Fibroblast of skin of left quadriceps (primary cell): ENCODE results near the gene MLXIPL.
A peak's percentile ranks its signal among the peaks of the same experiment; 100 is the strongest.
"Not testable (repeated sequence)": the region's sequence is repeated elsewhere in the genome, so short reads cannot be mapped to it uniquely, and the experiment has no call there.

Source experiments
- DNase-seq, 2 experiments: peaks; one replicate each; pipeline ENCODE4 v3.0.0-alpha.2; 2013; ENCODE audit warnings: low read depth in 2 of 2

Gene MLXIPL, protein sequence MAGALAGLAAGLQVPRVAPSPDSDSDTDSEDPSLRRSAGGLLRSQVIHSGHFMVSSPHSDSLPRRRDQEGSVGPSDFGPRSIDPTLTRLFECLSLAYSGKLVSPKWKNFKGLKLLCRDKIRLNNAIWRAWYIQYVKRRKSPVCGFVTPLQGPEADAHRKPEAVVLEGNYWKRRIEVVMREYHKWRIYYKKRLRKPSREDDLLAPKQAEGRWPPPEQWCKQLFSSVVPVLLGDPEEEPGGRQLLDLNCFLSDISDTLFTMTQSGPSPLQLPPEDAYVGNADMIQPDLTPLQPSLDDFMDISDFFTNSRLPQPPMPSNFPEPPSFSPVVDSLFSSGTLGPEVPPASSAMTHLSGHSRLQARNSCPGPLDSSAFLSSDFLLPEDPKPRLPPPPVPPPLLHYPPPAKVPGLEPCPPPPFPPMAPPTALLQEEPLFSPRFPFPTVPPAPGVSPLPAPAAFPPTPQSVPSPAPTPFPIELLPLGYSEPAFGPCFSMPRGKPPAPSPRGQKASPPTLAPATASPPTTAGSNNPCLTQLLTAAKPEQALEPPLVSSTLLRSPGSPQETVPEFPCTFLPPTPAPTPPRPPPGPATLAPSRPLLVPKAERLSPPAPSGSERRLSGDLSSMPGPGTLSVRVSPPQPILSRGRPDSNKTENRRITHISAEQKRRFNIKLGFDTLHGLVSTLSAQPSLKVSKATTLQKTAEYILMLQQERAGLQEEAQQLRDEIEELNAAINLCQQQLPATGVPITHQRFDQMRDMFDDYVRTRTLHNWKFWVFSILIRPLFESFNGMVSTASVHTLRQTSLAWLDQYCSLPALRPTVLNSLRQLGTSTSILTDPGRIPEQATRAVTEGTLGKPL

DNA sequence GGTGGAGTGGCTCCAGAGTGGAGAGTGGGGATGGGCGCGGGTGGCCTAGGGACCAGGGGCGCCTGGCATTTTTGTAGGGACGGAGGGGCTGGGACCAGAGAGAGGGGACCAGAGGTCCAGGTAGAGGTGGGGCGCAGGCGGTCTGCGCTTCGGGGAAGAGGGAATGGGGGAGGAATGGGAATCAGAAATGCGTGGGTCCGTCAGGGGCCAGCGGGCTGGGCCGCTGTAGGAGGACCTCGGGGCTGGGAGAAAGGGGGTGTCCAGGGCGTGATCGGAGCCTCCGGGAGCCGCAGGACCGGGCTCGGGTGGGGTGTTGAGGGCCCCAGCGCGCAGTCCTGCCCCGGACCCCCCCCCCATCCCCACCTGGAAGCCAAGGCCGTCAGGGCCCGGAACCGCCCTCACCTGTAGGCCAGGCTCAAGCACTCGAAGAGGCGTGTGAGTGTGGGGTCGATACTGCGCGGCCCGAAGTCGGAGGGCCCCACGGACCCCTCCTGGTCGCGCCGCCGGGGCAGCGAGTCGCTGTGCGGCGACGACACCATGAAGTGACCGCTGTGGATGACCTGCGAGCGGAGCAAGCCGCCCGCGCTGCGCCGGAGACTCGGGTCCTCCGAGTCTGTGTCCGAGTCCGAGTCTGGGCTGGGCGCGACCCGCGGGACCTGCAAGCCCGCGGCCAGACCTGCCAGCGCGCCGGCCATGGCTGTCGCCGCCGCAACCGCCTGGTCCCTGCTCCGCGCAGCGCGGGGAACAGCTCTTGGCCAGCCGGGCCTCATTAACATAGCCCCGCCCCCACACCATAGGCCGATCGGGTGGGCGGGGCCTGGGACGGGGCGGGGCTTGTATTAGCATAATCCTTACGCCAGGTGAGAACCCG is at the start of gene MLXIPL:
MLXIPL (minus strand) TSS at position 725 of the 871 bp plus-strand sequence; CDS start at position 695, 30 bp downstream.
- DNase-seq: no peak

DNA sequence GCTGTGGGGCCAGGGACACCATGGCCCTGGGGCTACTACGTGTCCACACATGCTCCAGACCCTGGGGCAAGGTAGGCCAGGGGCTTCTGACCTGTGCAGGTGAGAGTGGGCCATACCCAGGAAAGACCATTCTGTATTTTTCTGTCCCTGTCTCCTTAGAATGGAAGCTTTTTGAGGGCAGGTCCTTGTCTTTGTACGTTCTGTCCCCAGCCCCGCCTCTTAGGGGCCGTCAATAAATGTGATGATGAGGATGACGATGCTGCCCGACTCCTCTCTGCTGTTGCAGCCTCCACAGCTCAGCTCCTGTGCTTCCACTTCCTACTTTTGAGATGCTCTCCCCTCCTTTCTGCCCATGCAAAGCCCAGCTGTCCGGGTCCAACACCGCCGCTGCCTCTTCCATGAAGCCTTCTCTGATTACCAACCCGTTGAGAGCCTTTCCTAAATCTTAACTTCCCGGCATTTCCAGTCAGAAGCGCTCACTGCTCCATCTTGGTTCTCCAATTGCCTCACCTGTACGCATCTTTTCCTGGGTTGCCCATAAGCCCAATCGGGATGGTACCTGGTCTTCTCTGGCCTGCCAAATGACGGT is 47.6 kb upstream of the MLXIPL start:
- no peak for DNase-seq

DNA sequence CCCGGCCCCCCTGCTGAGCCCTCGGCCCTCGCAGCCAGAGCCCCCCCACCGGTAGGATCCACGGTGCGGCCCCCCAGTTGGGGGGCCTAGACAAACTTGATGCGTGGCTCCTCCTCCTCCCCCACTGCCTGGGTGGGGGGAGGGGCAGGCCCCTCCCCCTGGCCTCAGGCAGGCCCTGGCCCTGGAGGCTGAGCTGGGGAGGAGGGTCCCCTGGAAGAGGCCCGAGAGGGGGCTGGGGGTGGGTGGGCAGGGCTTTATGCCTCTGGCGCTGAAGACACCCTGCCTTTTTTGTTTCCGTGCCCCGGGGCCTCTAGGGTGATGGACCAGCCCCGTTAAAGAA is 47.0 kb upstream of the MLXIPL start:
- no peak for DNase-seq

DNA sequence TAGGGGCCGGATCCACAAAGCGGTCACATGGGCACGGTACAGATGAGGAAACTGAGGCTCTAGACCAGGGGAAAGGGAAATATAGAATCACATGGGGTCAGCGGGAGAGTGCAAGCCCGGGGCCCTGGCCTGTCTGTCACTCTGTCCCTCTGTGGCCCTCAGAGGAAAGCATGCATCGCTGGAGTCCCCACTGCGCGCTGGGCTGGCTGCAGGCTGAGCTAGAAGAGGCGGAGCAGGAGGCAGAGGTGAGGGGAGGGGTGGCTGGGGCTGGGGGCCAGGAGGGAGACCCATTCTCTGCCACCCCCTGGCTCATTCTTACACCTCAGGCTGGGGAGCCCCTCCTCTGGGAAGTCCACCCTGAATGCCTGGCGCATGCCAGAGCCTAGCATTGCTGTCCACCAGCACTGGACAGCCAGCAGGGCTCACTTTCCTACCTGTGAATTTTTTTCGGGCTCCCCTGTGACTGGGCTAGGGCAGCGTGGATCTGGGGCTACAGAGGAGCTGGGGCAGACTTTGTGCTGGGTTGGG is 45.6 kb upstream of the MLXIPL start:
- no peak for DNase-seq

DNA sequence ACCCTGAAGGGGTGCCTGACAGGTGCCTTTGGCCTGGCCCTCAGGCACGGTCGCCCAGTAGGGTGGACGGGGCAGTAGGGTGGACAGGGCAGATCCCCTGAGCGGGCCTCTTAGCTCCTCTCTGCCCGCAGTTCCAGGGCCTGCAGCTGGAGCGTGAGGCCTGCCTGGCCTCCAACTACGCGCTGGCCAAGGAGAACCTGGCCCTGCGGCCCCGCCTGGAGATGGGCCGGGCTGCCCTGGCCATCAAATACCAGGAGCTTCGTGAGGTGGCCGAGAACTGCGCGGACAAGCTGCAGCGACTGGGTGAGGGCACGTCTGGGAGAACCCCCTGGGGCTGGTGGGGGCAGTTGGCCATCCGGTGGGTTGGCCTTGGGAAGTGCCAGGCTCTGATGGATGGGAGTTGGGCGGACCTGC is 45.0 kb upstream of the MLXIPL start:
- no peak for DNase-seq

DNA sequence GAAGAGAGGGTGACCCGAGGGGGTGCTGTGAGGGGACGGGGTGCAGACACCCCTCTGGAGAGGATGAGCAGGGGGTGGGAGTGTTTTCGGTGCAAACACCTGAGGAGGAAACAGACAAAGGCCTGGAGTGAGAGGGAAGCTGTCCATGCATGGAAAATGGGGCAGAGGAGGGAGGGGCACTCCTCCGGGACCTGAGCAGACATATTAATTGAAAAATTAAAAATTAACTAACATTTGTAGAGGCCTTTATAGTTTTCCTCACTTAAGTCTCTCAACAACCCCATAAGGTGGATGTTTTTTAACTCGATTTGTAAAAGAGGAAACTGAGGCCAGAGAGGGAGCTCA is 44.5 kb upstream of the MLXIPL start:
- DNase-seq: no peak

DNA sequence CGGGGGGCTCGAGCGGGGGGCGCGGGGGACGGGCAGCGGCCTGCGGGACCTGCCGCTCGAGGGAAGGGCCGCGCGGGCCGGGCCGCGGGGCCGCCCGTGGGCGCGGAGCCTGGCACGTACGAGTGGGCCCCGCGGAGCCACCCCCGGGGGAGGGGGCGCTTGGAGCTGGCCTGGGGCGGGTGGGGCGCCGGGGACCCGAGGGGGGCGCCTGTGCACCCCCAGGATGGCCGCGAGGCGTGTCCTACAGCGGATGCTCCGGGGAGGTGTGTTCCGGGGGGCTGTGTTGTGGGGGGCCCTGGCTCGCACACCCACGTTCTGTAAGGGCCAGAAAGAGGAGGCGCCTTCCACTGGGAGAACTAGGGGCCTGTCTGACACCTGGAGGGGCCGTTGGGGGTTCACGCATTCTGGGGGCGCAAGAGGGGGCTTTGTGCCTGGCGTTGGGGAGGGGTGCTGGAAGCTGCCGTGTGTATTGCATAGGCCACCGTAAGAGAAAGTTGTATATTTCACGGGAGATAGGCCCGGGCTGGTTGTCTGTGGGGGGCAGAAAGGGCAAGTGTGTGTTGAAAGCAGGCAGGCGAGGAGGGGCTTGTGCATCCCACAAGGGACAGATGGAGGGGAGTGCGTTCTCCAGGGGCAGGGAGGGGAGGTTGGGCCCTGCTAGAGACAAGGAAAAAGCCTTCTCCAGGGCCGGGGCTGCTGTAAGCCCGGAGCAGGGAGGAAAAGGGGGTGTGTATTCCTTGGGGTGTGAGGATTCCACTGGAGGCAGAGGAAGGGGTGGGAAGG is 44.0 kb upstream of the MLXIPL start:
- DNase-seq: no peak

DNA sequence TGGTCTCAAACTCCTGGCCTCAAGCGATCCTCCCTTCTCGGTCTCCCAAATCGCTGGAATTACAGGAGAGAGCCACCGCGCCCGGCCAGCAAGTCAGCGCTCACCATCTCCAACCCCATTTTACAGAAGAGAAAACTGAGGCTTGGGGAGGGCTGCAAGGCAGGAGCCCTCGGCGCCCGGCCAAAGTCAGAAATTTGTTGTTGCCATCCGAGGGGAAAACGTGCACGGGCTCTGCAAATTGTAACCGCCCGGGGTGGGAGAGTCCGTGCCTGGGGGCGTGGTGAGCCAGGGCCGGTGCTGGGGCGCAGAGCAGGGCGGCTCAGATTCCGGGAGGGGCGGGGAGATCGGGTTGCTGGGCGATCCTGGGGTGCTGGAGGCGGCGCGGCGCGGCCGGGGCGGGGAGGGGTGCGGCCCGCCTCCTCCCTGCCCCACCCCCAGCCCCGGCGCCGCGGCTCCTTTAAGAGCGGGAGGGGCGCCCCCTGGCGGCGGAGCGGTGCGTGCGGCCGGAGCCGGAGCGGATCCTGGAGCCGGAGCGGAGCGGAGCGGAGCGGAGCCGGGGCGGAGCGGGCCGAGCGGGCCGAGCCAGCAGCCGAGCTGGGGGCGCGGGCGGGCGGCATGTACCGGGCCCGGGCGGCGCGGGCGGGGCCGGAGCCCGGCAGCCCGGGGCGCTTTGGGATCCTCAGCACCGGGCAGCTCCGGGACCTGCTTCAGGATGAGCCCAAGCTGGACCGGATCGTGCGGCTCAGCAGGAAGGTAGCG is 43.2 kb upstream of the MLXIPL start, which contains the start of gene VPS37D:
VPS37D (plus strand) TSS at position 488 of the 759 bp plus-strand sequence; CDS start at position 616, 128 bp downstream.
- peak; percentile 76 to 81 for DNase-seq

DNA sequence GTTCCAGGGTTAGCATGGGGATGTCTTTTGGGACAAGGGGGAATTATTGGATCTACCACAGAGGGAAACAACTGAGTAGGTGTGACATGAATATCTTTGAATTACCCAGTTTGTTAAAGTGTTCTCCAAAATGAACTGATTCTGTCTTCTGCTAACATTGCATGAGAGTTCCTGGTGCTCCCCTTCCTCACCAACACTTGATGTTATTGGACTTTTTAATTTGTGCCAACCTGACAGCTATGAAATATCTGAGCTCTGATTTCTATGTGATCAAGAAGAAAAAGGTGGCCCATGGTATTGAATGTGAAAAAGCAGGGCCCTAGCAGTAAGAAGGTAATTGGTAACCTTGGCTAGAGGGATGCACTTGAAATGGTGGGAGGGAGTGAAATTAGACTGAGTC is 38.7 kb upstream of the MLXIPL start:
- DNase-seq: no peak

DNA sequence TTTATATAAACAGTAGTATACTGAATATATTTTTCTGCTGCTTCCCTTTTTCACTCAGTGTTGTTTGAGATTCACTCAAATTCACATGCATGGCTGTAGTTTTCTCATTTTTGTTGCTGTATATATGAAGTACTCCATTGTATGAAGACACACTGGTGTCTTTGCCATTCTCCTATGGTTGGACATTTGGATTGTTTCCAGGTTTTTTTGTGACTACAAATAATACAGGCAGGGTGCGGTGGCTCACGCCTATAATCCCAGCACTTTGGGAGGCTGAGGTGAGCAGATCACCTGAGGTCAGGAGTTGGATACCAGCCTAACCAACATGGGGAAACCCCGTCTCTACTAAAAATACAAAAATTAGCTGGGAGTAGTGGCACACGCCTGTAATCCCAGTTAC is 36.3 kb upstream of the MLXIPL start:
- not testable (repeated sequence) for DNase-seq

DNA sequence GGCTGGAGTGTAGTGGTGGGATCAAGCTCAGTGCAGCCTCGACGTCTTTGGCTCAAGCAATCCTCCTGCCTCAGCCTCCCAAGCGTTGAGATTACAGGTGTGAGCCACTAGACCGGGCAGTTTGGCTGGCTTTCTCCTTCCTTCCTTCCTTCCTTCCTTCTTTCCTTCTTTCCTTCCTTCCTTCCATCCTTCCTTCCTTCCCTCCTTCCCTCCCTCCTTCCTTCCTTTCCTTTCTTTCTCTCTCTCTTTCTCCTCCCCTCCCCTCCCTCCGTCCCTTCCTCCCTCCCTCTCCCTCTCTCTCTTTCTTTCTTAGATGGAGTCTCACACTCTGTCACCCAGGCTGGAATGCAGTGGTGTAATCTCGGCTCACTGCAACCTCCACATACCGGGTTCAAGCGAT is 35.7 kb upstream of the MLXIPL start:
- DNase-seq: no peak

DNA sequence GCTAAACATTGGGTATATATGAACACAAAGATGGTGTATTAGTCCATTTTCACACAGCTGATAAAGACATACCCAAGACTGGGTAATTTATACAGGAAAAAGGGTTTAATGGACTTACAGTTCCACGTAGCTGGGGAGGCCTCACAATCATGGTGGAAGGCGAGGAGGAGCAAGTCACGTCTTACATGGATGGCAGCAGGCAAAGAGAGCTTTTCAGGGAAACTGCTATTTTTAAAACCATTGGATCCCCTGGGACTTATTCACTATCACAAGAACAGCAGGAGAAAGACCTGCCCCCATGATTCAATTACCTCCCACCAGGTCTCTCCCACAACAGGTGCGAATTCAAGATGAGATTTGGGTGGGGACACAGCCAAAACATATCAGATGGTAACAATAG is 31.0 kb upstream of the MLXIPL start:
- DNase-seq: not testable (repeated sequence)

DNA sequence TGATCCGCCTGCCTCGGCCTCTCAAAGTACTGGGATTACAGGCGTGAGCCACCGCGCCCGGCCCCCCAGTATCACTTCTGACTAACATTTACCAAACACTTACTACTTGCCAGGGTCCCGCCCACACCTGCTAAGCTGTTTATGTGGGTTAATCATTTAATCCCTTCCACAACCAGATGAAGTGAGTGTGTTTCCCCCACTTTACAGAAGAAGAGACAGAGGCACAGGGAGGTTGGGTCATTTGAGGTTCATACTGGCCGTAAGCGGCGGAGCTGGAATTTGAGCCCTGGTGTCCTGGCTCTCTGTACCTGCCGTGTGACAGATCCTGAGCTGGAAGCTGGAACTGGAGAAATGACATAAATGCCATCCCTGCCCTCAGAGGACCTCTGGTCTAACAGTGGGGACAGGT is 28.2 kb upstream of the MLXIPL start:
- no peak for DNase-seq

DNA sequence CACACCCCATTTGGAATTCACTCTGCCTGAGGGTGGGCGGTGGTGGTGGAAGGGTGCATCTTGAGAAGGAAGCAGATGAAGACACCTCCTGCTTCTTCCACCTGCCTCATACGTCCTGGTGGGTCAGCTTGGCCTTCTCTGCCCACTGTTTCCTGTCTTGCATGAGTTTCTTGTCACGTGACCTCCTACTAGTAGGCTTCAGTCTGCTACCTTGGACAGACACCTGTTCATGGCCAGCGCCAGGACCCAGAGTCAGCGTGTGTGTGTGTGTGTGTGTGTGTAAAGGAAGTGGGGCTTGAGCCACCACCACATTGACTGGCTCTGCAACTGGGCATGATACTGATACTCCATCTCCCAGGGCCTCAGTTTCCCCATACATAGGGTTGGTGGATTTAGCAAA is 26.2 kb upstream of the MLXIPL start:
- DNase-seq: no peak

DNA sequence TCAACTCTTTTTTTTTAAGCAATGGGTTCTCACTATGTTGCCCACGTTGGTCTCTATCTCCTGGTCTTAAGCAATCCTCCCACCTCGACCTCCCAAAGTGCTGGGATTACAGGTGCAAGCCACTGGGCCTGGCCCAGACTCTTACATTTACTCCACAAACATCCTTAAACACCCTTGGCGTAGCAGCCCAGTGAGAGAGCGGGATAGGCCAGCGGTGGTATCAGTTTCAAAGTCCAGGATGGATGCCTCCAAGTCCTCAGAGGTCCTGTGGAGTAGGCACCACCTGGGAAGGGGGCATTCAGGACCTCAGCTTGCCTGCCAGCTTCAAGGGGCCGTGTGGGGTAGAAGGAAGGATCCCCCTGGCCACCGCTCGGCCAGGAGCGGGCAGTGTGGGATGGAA is 25.3 kb upstream of the MLXIPL start:
- no peak for DNase-seq

DNA sequence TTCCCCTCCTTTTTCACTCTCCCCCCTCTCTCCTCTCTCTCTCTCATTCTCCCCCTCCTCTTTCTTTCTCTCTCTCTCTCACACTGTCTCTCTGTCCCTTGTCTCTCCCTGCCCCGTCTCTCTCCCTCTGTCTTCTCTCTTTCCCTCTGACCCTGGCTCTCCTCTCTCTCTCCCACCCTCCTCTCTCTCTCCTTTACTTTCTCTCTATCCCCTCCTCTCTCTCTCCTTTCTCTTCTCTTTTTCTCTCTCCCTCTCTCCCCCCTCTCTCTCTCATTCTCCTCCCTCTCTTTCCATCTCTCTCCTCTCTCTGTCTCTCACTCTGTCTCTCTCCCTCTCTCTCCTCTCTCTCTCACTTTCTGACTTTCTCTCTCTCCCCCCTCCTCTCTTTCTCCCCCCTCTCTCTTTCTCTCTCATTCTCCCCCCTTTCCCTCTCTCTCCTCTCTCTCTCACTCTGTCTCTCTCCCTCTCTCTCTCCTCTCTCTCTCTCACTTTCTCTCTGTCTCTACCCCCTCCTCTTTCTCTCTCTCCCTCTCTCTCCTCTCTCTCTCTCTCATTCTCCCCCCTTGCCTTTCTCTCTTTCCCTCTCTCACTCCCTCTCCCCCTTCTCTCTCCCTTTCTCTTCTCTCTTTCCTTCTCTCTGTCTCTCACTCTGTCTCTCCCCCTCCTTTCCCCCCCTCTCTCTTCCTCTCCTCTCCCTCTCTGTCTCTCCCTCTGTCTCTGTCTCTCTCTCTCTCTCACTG is 24.4 kb upstream of the MLXIPL start:
- DNase-seq: no peak

DNA sequence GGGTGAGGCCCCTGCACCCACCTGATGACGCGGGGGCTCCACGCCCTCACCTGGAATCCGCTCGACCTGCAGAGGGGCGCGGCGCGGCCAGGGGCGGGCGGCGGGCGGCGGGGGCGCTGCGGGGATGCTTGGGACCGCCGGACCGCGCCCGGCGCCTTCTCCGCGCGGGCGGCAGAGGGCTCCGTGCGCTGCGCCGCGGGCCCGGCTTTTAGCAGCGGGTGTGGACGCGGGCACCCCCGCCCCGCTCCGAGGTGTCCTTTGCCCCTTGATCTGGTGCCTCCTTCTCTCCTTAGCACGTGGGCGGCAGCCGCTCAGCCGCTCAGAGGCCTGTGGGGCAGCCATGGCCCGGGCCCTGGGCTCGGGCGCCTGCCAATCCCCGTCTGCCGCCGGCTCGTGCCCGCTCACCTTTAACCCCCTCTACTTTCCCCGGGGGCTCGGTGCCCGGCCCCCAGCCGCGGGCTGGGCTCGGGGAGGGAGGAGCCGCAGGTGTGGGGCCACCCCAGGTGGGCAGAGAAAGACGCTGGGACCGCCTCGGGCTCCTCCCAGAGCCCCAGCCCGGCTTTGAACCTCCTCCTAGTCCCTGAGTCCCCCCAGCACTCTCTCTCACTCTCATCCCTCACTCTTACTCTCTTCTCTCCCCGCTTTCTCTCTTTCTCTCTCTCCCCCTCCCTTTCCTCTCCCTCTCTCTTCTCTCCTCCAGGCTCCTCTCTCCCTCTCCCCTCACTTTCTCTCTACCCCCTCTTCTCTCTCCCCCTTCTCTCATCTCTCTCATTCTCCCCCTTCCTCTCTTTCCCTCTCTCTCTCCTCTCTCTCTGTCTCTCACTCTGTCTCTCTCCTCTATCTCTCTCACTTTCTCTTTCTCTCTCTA is 23.6 kb upstream of the MLXIPL start:
- no peak for DNase-seq
